GM12864 (cell line): ENCODE results near the gene CADM2.

Source experiments
- DNase-seq: peaks from one replicate; pipeline ENCODE4 v3.0.0-alpha.2; 2011; ENCODE audit warnings: low read depth
- H3K4me3 ChIP-seq: 2 replicates; pipeline ENCODE4 v1.5.1; 2011; ENCODE audit warnings: mild to moderate bottlenecking, low read depth, low read length, control low read depth
- CTCF ChIP-seq: IDR thresholded peaks from 2 replicates; pipeline ENCODE4 v1.5.1; 2011; ENCODE audit warnings: low read depth, mild to moderate bottlenecking, moderate library complexity, low read length, control low read depth, inconsistent platforms; ENCODE audit errors: missing control alignments

Gene CADM2

GRCh38 chr3:85853805-85854204 lies 895.0 kb downstream of the CADM2 start:
- TF ChIP-seq CTCF = no peak
- no peak for DNase-seq
- no peak overlapping the region for H3K4me3 ChIP-seq

- no peak for DNase-seq
- no peak overlapping the region for H3K4me3 ChIP-seq
- no peak for TF ChIP-seq CTCF
Measured at GRCh38 chr3:85862893-85863455, 904.2 kb downstream of the CADM2 start.

GRCh38 chr3:85864896-85865295 lies 906.1 kb downstream of the CADM2 start:
- no peak overlapping the region for H3K4me3 ChIP-seq
- TF ChIP-seq CTCF = no peak
- DNase-seq = no peak

GRCh38 chr3:85867072-85867471 lies 908.3 kb downstream of the CADM2 start:
- no peak for DNase-seq
- H3K4me3 ChIP-seq = no peak overlapping the region
- TF ChIP-seq CTCF = no peak

- DNase-seq = no peak
Measured at GRCh38 chr3:85875589-85875988, 916.8 kb downstream of the CADM2 start.

GRCh38 chr3:85877631-85878030 lies 918.8 kb downstream of the CADM2 start:
- TF ChIP-seq CTCF = no peak
- DNase-seq = no peak
- H3K4me3 ChIP-seq = no peak overlapping the region

More at GRCh38 chr3:85875589-85875988, 916.8 kb downstream of the CADM2 start:
- no peak for TF ChIP-seq CTCF
- H3K4me3 ChIP-seq = no peak overlapping the region

GRCh38 chr3:85881833-85882393 lies 923.1 kb downstream of the CADM2 start:
- TF ChIP-seq CTCF = no peak
- no peak for DNase-seq
- H3K4me3 ChIP-seq = no peak overlapping the region
